Colonic mucosa (tissue), 4 donors: Measurements from ENCODE around the gene DGKH. TPM values are rescaled to one million over a fixed set of nuclear protein-coding genes. Genes with fewer than 3 reads are reported as not detected.

ENCODE experiments used
- DNase-seq: peaks from one replicate; pipeline ENCODE4 v3.0.0-alpha.2; 2020
- H3K27ac ChIP-seq: fragments of 200-600 bp; one replicate; pipeline ENCODE4 v1.8.0; 2021
- H3K27me3 ChIP-seq: fragments of 200-600 bp; one replicate; pipeline ENCODE4 v1.8.0; 2021
- H3K36me3 ChIP-seq: fragments of 200-600 bp; one replicate; pipeline ENCODE4 v1.8.0; 2021
- H3K4me1 ChIP-seq: fragments of 200-600 bp; one replicate; pipeline ENCODE4 v1.8.0; 2021; ENCODE audit warnings: mild to moderate bottlenecking
- H3K4me3 ChIP-seq: fragments of 200-600 bp; one replicate; pipeline ENCODE4 v1.8.0; 2021
- H3K9ac ChIP-seq, 2 donors: one replicate each; pipeline ENCODE4 v1.7.0; 2013; ENCODE audit warnings: control low read depth in 2 of 2, low read depth in 2 of 2, low read length in 2 of 2
- H3K9me3 ChIP-seq: fragments of 200-600 bp; one replicate; pipeline ENCODE4 v1.8.0; 2021
- intact Hi-C: fragments of 100-400 bp; cut with DNase I; formaldehyde crosslinking; loops from one replicate; pipeline ENCODE4 v1.14.1; 2022
- total RNA-seq, 2 donors: library from RNA; stranded (reverse); fragmentation: NEBNext Ultra II Directional in 1 of 2; extraction: Animal tissue kit (Norgen Biotek cat#: 25700) in 1 of 2; gene quantifications; one replicate each; pipeline ENCODE4 v1.2.1, GENCODE V29; 2021
- TF ChIP-seq, protein P1 (sequence below): fragments of 200-600 bp; IDR thresholded peaks from one replicate; pipeline ENCODE4 v1.8.0; 2022; ENCODE audit warnings: antibody characterized with exemption, mild to moderate bottlenecking
- donor health status: healthy.
- donor health status: DM: no; HTN: no; CAD: no.
- donor health status: DM: no; HTN: no; CAD: no.

DGKH gene
- total RNA-seq, 2 donors from 2014 or later, result 15.5 to 17.9 TPM

DNA sequence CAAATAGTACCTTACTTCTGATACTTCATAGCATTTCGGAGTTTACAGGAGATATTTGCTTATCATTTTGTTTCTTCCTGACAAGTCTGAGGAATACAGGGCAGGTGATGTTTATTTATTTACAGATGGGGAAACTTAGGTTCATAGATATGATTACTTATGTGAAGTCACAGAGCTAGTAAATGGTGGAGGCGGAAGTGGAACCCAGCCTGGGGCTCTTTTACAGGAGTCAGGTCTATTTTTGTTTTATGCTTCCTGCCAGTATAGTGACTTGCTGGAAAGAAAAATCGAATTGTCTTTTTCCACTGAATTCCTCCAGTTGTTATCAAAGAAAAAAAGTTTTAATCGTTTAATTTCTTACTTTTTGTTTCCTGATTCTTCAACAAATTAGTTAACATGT lies 66.5 kb downstream of the DGKH start:
- H3K4me3 ChIP-seq, result no peak overlapping the region
- no peak overlapping the region for H3K9ac ChIP-seq
- TF ChIP-seq, protein P1, sequence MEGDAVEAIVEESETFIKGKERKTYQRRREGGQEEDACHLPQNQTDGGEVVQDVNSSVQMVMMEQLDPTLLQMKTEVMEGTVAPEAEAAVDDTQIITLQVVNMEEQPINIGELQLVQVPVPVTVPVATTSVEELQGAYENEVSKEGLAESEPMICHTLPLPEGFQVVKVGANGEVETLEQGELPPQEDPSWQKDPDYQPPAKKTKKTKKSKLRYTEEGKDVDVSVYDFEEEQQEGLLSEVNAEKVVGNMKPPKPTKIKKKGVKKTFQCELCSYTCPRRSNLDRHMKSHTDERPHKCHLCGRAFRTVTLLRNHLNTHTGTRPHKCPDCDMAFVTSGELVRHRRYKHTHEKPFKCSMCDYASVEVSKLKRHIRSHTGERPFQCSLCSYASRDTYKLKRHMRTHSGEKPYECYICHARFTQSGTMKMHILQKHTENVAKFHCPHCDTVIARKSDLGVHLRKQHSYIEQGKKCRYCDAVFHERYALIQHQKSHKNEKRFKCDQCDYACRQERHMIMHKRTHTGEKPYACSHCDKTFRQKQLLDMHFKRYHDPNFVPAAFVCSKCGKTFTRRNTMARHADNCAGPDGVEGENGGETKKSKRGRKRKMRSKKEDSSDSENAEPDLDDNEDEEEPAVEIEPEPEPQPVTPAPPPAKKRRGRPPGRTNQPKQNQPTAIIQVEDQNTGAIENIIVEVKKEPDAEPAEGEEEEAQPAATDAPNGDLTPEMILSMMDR, result no peak
- no peaks in the 10 kb centered on the region for H3K9me3 ChIP-seq
- no peaks in the 10 kb centered on the region for H3K4me1 ChIP-seq
- intact Hi-C loops, result loop anchor here (5.0 kb wide), 1 partner anchor 443 kb away; no protein-coding TSS in a partner anchor
- H3K36me3 ChIP-seq, result no peaks in the 10 kb centered on the region
- H3K27me3 ChIP-seq, result no peaks in the 10 kb centered on the region
- DNase-seq, result no peak
- no peak overlapping the region for H3K27ac ChIP-seq

DNA sequence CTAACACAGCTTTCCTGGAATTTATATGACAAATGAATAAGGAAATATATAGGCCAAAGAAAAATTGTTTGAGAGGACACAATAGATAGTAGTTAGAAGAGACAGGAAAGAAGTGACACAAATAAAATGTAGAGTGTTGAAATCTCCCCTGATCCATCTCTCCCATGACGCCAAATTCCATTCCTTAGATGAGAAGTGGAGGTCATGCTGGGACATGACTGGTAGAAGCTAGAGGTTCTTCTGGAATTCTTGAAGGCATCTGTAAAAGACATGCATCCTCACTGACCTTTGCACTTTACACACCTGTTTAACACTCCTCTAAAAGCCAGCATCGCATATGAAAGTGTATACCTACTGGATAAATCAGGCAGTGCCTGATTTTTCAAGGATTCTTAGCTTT lies 67.8 kb downstream of the DGKH start:
- intact Hi-C loops, result no loop called here
- Histone ChIP-seq H3K36me3 (no peaks in the 10 kb centered on the region), H3K27ac (no peak overlapping the region), H3K9ac (no peak overlapping the region), H3K27me3 (no peaks in the 10 kb centered on the region), H3K9me3 (no peaks in the 10 kb centered on the region), H3K4me3 (no peak overlapping the region), H3K4me1 (no peaks in the 10 kb centered on the region)
- no peak for DNase-seq
- TF ChIP-seq, protein P1, result no peak

DNA sequence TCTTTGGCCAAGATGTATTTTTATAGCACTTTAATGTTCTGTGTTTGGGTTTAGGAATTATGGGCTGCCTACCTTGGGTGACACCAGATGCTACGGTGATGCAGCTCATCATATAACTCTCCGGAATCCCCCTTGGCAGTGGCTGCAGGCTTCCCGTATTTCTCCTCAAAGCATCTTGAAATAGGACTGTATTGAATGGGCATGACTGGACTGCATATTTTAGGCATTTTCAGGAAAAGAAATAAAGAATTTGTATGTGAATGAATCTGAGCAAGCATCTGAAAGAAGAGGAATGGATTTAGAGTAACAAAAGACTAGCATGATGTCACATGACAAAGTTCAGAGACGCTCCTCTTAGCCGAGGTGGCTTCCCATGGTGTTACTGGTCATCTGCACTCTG lies 70.6 kb downstream of the DGKH start:
- intact Hi-C loops, result no loop called here

DNA sequence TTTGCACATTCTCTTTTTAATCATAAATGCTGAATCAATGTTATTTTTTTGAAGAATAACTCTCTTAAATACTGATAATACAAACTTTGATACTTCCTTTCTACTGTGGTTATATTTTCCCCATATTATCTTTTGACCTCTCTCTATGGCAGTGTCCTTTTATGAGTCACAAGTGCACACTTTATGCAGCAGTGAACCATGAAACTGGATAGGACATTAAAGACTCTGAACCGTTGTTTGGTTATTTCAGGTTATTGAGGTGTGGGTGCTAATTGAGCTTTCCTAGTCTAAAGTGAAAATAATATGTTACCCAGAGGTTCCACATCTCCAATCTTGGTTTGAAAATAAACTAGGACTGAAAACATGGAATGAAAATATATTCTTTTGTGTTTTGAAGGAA lies 71.4 kb downstream of the DGKH start:
- DNase-seq, result no peak
- Histone ChIP-seq H3K4me1 (no peaks in the 10 kb centered on the region), H3K27ac (no peak overlapping the region), H3K9me3 (no peaks in the 10 kb centered on the region), H3K36me3 (no peaks in the 10 kb centered on the region), H3K9ac (no peak overlapping the region), H3K4me3 (no peak overlapping the region), H3K27me3 (no peaks in the 10 kb centered on the region)
- TF ChIP-seq, protein P1, result no peak
- intact Hi-C loops, result no loop called here

More for the DNA sequence above, 70.6 kb downstream of the DGKH start:
- no peaks in the 10 kb centered on the region for H3K4me1 ChIP-seq
- no peak overlapping the region for H3K9ac ChIP-seq
- no peak for DNase-seq
- TF ChIP-seq, protein P1, result no peak
- H3K27ac ChIP-seq, result no peak overlapping the region
- no peaks in the 10 kb centered on the region for H3K9me3 ChIP-seq
- H3K4me3 ChIP-seq, result no peak overlapping the region
- H3K36me3 ChIP-seq, result no peaks in the 10 kb centered on the region
- no peaks in the 10 kb centered on the region for H3K27me3 ChIP-seq

DNA sequence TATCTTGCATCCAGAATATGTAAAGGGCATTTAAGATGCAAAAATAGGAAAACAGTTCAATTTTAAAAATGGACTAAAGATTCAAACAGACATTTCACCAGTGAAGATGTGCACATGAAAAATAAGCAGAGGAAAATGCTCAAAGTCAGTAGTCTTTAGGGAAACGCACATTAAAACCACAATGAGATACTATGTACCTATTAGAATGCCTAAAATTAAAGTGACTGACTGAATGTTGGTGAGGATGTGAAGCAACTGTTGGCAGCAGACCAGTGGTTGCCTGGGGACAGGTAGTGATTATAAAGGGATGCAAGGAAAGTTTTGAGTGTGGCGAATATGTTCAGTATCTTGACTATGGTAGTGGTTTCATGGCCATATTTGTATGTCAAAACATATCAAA lies 75.2 kb downstream of the DGKH start:
- peaks cover 3% of the 10 kb centered on the region for H3K36me3 ChIP-seq
- no peak for DNase-seq
- no peaks in the 10 kb centered on the region for H3K9me3 ChIP-seq
- intact Hi-C loops, result no loop called here
- no peak overlapping the region for H3K27ac ChIP-seq
- TF ChIP-seq, protein P1, result no peak
- H3K27me3 ChIP-seq, result no peaks in the 10 kb centered on the region
- no peaks in the 10 kb centered on the region for H3K4me1 ChIP-seq
- no peak overlapping the region for H3K4me3 ChIP-seq
- no peak overlapping the region for H3K9ac ChIP-seq

DNA sequence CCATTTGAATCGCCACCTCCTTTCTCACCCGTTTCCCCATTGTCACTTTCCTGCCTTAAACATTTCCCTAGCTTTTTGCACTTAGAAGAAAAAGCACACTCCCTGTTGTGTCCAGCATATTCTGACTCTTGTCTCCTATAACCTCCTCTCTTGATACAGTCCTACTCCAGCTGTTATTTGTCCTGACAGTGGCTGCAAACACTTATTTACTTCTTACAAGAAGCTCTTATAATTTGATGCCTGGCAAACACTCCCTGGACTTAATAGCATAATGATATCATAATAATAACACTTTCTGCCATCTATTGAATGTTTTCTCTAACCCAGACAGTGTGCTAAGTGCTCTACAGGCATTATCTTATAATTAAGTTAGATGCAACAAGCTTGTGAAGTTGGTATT lies 76.6 kb downstream of the DGKH start:
- H3K36me3 ChIP-seq, result peaks cover 8% of the 10 kb centered on the region
- no peak overlapping the region for H3K9ac ChIP-seq
- intact Hi-C loops, result no loop called here
- no peak for DNase-seq
- TF ChIP-seq, protein P1, result no peak
- no peaks in the 10 kb centered on the region for H3K27me3 ChIP-seq
- no peak overlapping the region for H3K27ac ChIP-seq
- no peak overlapping the region for H3K4me3 ChIP-seq
- no peaks in the 10 kb centered on the region for H3K4me1 ChIP-seq
- no peaks in the 10 kb centered on the region for H3K9me3 ChIP-seq
